Cortex of kidney (tissue), 1 donor: ENCODE results near the gene CTBP2.

Experiments used
- DNase-seq: peaks from one replicate; lab custom pipeline; 2025; lab: John Stamatoyannopoulos, UW

The CTBP2 gene

DNA sequence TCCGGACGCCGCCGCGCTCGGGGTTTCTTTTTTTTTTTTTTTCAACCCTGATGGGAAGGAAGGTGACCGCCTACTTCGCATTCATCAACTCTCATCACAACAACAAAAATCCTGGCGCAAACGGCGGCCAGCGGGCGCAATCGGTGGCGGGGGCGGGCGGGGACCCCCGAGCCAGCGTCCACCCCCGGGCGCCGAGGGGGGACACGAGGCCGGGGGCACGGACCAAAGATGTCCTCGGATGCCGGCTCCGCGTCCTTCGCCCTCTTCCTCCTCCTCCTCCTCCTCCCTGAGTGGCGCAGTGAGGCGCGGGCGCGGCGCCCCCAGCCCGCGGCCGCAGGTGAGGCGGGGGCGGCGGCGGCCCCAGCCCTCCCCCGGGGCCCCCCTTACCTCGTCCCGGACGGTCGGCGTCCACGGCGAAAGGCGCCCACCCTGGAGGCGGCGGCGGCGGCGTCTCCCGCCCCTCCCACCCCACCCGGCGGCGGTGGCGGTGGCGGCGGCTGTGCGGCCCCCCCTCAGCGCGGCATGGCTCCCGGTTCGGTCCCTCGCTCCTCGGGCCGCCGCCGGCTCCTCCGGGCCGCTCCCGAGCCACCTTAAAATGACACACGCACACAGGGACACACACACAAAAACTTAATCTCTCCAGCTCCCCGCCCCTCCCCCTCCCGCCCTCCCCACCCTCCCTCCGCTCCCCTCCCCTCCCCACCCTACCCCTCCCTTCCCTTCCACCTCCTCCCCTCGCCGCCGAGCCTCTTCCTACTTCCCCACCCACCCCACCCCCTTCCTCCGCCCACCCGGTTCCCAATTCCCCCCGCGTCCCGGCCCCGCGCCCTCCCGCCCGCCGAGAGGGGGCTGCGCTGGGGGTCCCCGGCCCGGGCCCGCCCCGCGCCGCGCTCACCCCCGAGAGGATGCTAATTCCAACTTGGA, at the start of gene CTBP2:
Gene CTBP2 (minus strand): TSS at position 632 of the 924 bp plus-strand sequence.
- no peak for DNase-seq

- DNase-seq = no peak
These were observed 49.4 kb upstream of the CTBP2 start for GRCh38 chr10:125209591-125210355.

DNA sequence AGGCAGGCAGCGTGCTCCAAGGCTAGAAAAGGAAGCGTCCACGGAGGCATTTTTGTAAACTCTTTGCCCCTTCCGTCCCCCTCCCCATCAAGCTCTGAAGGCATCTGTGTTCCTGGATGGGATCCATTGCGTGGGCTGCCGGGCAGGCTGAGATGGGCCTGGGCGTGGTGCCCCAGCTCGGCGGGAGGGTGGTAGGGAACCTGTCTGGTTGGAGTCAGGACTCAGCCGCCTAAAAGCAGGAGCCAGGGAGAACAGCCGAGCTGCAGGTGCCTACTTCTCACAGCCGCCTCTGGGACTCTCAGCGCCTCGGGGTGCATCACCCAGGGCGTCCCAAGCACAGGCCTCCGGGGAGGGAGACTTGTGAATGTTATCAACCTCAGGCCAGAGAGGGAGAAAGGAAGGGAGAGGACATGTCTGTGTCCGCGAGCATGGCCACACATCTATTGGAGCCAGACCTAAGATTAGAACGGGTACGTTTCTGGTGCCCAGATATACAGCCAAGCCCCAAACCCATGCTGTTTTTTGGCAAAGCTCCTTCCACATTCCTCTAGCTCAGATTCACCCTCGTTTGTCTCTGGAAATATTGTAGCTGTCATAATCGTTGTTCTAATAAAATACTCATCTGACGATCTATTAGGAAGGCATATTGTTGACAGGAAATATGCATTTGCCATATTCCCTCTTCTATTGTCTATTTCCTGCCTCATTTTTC, 48.6 kb upstream of the CTBP2 start:
- DNase-seq = no peak

DNA sequence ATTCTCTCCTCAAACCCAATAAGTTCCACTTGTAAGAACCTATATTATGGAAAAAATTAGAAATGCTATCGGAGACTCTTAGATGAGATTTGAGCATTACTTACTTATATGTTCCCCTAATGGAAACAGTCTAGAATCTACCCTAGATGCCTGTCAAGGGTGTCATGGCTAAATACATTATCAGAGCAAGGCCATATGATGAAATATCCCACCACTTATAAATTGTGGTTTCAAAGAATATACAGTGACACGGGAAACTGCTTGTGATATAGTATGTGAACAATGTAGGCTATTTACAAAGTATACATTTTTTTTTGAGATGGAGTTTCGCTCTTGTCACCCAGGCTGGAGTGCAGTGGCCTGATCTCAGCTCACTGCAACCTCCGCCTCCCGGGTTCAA, 46.3 kb upstream of the CTBP2 start:
- DNase-seq = no peak

DNA sequence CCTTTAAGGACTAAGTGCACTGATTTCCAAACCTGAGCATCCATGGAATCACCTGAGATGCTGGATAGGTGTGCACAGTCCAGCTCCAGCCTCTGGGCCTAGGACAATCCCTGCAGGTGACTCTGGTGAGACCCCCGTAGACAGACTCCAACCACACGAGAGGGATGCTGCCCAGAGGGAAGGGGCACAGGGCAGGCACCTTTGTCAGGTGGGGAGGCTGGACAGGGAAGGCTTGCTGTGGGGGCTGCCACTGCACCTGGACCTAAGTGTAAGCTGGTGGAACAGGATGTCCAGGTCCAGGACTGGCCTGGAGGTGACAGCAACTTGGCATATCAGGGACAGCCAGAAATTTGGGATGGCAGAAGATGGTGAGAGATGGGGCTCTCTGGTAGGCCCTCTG, 45.1 kb upstream of the CTBP2 start:
- no peak for DNase-seq

DNA sequence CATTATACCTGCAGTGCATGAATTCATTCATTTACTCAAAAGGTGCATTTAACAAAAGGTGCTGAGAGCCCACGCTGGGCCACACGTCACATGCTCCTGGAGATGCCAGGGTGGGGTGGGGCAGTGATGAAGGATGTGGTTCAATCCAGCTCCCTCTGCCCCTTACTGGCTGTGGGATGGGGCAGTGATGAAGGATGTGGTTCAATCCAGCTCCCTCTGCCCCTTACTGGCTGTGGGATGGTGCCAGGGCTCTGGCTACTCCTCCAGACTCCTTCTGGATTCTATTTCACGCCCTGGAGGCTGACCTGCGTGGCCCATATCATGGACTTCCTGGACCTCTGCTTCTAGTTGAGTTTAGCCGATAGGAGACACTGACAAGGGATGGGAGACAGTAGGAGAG, 44.0 kb upstream of the CTBP2 start:
- DNase-seq = no peak

- no peak for DNase-seq
These were observed 42.9 kb upstream of the CTBP2 start for GRCh38 chr10:125203186-125203800.

- no peak for DNase-seq
These were observed 41.6 kb upstream of the CTBP2 start for GRCh38 chr10:125201791-125202622.

- DNase-seq = no peak
These were observed 40.8 kb upstream of the CTBP2 start for GRCh38 chr10:125201108-125201524.

- DNase-seq = no peak
These were observed 40.0 kb upstream of the CTBP2 start for GRCh38 chr10:125200396-125200795.

DNA sequence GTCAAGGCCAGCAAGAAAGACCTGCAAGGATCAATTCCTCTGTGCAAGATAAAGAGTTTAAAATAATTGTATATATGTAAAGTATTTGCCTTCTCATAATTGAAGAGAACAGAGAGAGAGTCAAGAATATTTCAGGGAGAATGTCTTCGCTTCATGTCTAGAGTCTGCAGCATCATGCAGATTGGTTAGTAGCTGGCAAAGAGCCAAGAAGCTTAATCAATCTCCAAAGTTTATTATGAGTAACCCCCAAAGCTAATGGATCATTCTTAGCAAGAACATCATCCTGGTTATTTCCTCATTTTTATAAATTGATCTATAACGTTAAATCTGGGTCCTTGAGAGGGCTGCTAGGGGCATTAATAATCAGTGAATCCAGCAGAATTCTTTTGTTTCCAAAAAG, 38.9 kb upstream of the CTBP2 start:
- no peak for DNase-seq

GRCh38 chr10:125194814-125195213, 34.5 kb upstream of the CTBP2 start:
- DNase-seq = no peak

DNA sequence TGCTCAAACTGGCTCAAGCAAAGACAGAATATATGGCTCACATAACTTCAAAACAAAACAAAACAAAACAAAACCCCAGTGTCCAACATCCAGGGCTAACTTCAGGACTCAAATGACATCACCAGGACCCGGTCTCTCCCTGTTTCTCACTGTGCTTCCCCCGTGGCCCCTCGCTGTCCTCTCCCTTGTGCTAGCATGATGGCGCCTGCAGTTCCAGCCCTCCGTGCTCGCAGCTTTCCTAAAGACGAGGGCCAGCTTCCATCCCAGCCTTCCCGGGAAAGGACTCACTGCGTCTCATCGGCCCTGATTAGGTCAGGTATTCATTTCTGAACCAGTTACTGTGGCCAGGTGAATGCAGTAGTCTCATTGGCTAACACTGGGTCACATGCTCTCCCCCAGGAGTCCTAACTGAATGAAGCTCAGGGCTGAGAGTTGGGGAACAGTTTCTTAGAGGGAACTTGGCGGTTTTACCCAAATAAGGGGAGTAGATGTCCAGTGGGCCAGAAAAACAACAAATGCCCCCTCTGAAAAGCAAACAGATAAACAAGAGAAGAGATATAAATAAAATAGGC, 33.0 kb upstream of the CTBP2 start:
- DNase-seq = no peak

DNA sequence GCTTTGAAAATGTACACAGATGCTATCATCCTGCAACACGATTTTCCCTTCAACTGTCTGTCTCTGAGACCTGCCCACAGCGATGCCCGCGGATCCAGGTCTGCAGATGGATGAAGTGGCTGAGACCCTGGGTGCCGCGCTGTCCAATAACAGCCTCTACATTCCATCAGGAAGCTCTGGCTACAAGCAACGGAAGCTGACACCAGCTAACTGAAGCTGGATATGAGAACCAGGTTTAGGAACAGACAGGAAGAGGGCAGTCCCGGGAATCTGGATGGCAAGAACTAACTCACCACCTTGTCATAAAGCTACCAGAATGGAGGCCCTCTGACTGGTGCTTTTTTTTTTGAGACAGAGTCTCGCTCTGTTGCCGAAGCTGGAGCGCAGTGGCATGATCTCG, 32.3 kb upstream of the CTBP2 start:
- DNase-seq = no peak

GRCh38 chr10:125192005-125192404, 31.6 kb upstream of the CTBP2 start:
- DNase-seq = no peak

GRCh38 chr10:125190946-125191345, 30.6 kb upstream of the CTBP2 start:
- no peak for DNase-seq

GRCh38 chr10:125190414-125190813, 30.1 kb upstream of the CTBP2 start:
- no peak for DNase-seq

- no peak for DNase-seq
These were observed 28.8 kb upstream of the CTBP2 start for GRCh38 chr10:125189162-125189561.

GRCh38 chr10:125187238-125188194, 27.2 kb upstream of the CTBP2 start:
- no peak for DNase-seq
